K562 (cell line): Measurements from ENCODE around the gene CALHM4. TPM values are rescaled to one million over a fixed set of nuclear protein-coding genes. Genes with fewer than 3 reads are reported as not detected.

Experiments
- CEBPG ChIP-seq, 3 experiments: fragments of 200-800 bp in 1 of 3; sonication (Bioruptor generic) in 1 of 3; sonication (generic) in 1 of 3; formaldehyde crosslinking in 1 of 3; IDR thresholded peaks in 2 of 3; conservative IDR thresholded peaks in 1 of 3; 2 replicates each; pipeline versions ENCODE4 v1.6.1 to v1.8.0; 2016 to 2022; ENCODE audit warnings: missing compliant biosample characterization in 2 of 3, missing genetic modification characterization in 2 of 3, mild to moderate bottlenecking in 1 of 3, missing genetic modification reagents in 1 of 3
- CHD2 ChIP-seq: IDR thresholded peaks from 2 replicates; pipeline ENCODE4 v1.6.1; 2011; ENCODE audit warnings: low read depth, low read length
- DPF2 ChIP-seq: fragments of 450-650 bp; IDR thresholded peaks from 2 replicates; pipeline ENCODE4 v1.6.1; 2016
- FUS ChIP-seq: fragments of 200-400 bp; formaldehyde crosslinking; optimal IDR thresholded peaks from 2 replicates; pipeline ENCODE3; 2017; ENCODE audit warnings: low read depth, low read length
- HDGF ChIP-seq: fragments of 450-650 bp; IDR thresholded peaks from 2 replicates; pipeline ENCODE4 v1.6.1; 2016
- HNRNPLL ChIP-seq: fragments of 200-400 bp; formaldehyde crosslinking; IDR thresholded peaks from 2 replicates; pipeline ENCODE4 v1.6.1; 2017; ENCODE audit warnings: low read length, low read depth, mild to moderate bottlenecking; ENCODE audit not compliant: poor library complexity, severe bottlenecking
- MBD2 ChIP-seq: sonication (generic); IDR thresholded peaks from 2 replicates; pipeline ENCODE4 v1.6.1; 2016; ENCODE audit warnings: low read depth, borderline replicate concordance
- MXI1 ChIP-seq: IDR thresholded peaks from 2 replicates; pipeline ENCODE4 v1.6.1; 2011; ENCODE audit warnings: low read depth, mild to moderate bottlenecking, improper control_type of control experiment, low read length
- NONO ChIP-seq, 2 experiments: fragments of 200-400 bp in 1 of 2; fragments of 450-650 bp in 1 of 2; formaldehyde crosslinking in 1 of 2; IDR thresholded peaks; 2 replicates each; pipeline ENCODE4 v1.6.1; 2017; ENCODE audit warnings: low read depth in 2 of 2, mild to moderate bottlenecking in 2 of 2, moderate library complexity in 2 of 2, low read length in 1 of 2
- SIN3A ChIP-seq, 2 experiments: fragments of 150-350 bp in 1 of 2; IDR thresholded peaks; 2 replicates each; pipeline ENCODE4 v1.6.1; 2011 to 2016; ENCODE audit warnings: borderline replicate concordance in 2 of 2, low read depth in 2 of 2, low read length in 2 of 2, mild to moderate bottlenecking in 2 of 2, moderate library complexity in 2 of 2; ENCODE audit not compliant: control insufficient read depth in 1 of 2
- SREBF2 ChIP-seq: sonication (generic); formaldehyde crosslinking; IDR thresholded peaks from 2 replicates; pipeline ENCODE4 v1.4.0; 2020; ENCODE audit warnings: mild to moderate bottlenecking, missing genetic modification reagents
- SUPT5H ChIP-seq: fragments of 450-650 bp; IDR thresholded peaks from 2 replicates; pipeline ENCODE4 v1.6.1; 2016
- TAF7 ChIP-seq: fragments of 450-650 bp; IDR thresholded peaks from 2 replicates; pipeline ENCODE4 v1.6.1; 2016; ENCODE audit warnings: missing genetic modification characterization, missing compliant biosample characterization
- TCF7 ChIP-seq: sonication (generic); IDR thresholded peaks from 2 replicates; pipeline ENCODE4 v1.6.1; 2016; ENCODE audit warnings: antibody characterized with exemption, borderline replicate concordance
- TEAD1 ChIP-seq, 2 experiments: fragments of 450-650 bp in 1 of 2; sonication (generic) in 1 of 2; formaldehyde crosslinking; IDR thresholded peaks; 2 replicates each; pipeline versions ENCODE4 v1.4.0 to v1.8.0; 2020 to 2022; ENCODE audit warnings: mild to moderate bottlenecking in 2 of 2, missing genetic modification reagents in 1 of 2
- ZBTB7A ChIP-seq: IDR thresholded peaks from 2 replicates; pipeline ENCODE4 v1.6.1; 2011; ENCODE audit warnings: low read depth, mild to moderate bottlenecking, low read length, moderate library complexity, borderline replicate concordance; ENCODE audit not compliant: control insufficient read depth
- ZHX1 ChIP-seq: fragments of 150-350 bp; conservative IDR thresholded peaks from 2 replicates; pipeline ENCODE4 v1.6.1; 2014; ENCODE audit warnings: low read length
- polyA plus RNA-seq, 8 experiments: library from polyadenylated mRNA; depleted of rRNA in 4 of 8; stranded (reverse) in 5 of 8; unstranded in 3 of 8; fragments of >200 nt; fragmentation: Nextera tagmentation in 2 of 8; fragmentation: Illumina TruSeq in 1 of 8; extraction: Ambion mirVana in 2 of 8; extraction: Trizol in 1 of 8; gene quantifications; 2 replicates each; pipeline versions ENCODE4 v1.2.1 to v1.2.3, GENCODE V29; 2011 to 2014; ENCODE audit warnings: inconsistent platforms in 1 of 8, missing spikeins in 1 of 8
- total RNA-seq, 7 experiments: library from RNA; depleted of rRNA in 6 of 7; stranded (reverse); fragments of >200 nt in 6 of 7; fragmentation: Illumina TruSeq in 2 of 7; extraction: Trizol in 2 of 7; gene quantifications; 2 replicates each; pipeline versions ENCODE4 v1.2.1 to v1.2.3, GENCODE V29; 2011 to 2021; ENCODE audit warnings: low replicate concordance in 1 of 7
- TF ChIP-seq, protein P1 (sequence below): fragments of 450-650 bp; IDR thresholded peaks from 2 replicates; pipeline ENCODE4 v1.6.1; 2016; ENCODE audit warnings: antibody characterized with exemption
- TF ChIP-seq, protein P2 (sequence below): sonication (generic); formaldehyde crosslinking; IDR thresholded peaks from 2 replicates; pipeline ENCODE4 v1.8.1; 2023; ENCODE audit warnings: mild to moderate bottlenecking, missing genetic modification reagents, moderate library complexity
- TF ChIP-seq, protein P3 (sequence below): sonication (generic); formaldehyde crosslinking; IDR thresholded peaks from 2 replicates; pipeline ENCODE4 v1.8.0; 2022; ENCODE audit warnings: missing genetic modification reagents, mild to moderate bottlenecking, moderate library complexity, borderline replicate concordance

CALHM4 gene
- total and polyA plus RNA-seq, 9 of the 15 experiments (the other 6 are each of a cell fraction or from before 2014, with no cell fraction given) = not detected

GRCh38 chr6:116570856-116571682, 17.5 kb downstream of the CALHM4 start, which contains the start of gene RWDD1 (continued):
- peak; percentile 37; the same call in 1 of the 2 replicates for TF ChIP-seq ZHX1
- TF ChIP-seq HNRNPLL = peak; percentile 67
- TF ChIP-seq TAF7 (tag) = peak; percentile 79
- peak; percentile 26 to 43; a peak in 2 of 4 replicates for TF ChIP-seq TEAD1 (CRISPR knock-in tag; IDR thresholded peaks at IDR 0.05)
- peak; percentile 70; the same call in 1 of the 2 replicates for TF ChIP-seq CEBPG (CRISPR knock-in tag; IDR thresholded peaks at IDR 0.05)
- TF ChIP-seq CEBPG (tag; conservative IDR thresholded peaks at IDR 0.05 in 1 of 2, IDR thresholded peaks at IDR 0.05 in 1 of 2) = peak in 1 of 2 experiments; percentile 69; a peak in 2 of 4 replicates
- TF ChIP-seq SREBF2 (CRISPR knock-in tag) = no peak
- peak; percentile 77 to 94 for TF ChIP-seq SIN3A (IDR thresholded peaks at IDR 0.05; ENCODE audit: borderline replicate concordance in 2 of 2, control insufficient read depth in 1 of 2, low read depth in 2 of 2, low read length in 2 of 2)
- TF ChIP-seq NONO (IDR thresholded peaks at IDR 0.05; ENCODE audit: low read depth in 2 of 2, low read length in 1 of 2) = peak in 1 of 2 experiments; percentile 38; a peak in 1 of 4 replicates
- TF ChIP-seq SUPT5H = peak; percentile 94
- TF ChIP-seq FUS = peak; percentile 44
- TF ChIP-seq, protein P1, sequence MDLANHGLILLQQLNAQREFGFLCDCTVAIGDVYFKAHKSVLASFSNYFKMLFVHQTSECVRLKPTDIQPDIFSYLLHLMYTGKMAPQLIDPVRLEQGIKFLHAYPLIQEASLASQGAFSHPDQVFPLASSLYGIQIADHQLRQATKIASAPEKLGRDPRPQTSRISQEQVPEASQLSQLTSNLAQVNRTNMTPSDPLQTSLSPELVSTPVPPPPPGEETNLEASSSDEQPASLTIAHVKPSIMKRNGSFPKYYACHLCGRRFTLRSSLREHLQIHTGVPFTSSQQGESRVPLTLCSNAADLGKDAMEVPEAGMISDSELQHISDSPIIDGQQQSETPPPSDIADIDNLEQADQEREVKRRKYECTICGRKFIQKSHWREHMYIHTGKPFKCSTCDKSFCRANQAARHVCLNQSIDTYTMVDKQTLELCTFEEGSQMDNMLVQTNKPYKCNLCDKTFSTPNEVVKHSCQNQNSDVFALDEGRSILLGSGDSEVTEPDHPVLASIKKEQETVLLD = peak; percentile 17
- peak; percentile 12 for TF ChIP-seq MXI1
- TF ChIP-seq, protein P2, sequence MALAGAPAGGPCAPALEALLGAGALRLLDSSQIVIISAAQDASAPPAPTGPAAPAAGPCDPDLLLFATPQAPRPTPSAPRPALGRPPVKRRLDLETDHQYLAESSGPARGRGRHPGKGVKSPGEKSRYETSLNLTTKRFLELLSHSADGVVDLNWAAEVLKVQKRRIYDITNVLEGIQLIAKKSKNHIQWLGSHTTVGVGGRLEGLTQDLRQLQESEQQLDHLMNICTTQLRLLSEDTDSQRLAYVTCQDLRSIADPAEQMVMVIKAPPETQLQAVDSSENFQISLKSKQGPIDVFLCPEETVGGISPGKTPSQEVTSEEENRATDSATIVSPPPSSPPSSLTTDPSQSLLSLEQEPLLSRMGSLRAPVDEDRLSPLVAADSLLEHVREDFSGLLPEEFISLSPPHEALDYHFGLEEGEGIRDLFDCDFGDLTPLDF (CRISPR knock-in tag) = peak; percentile 87
- peak; percentile 96 for TF ChIP-seq MBD2
- TF ChIP-seq DPF2 = peak; percentile 22; the same call in 1 of the 2 replicates
- TF ChIP-seq ZBTB7A = peak; percentile 39; the same call in 1 of the 2 replicates
- TF ChIP-seq TCF7 = peak; percentile 30; the same call in 1 of the 2 replicates
- peak; percentile 76 for TF ChIP-seq CHD2
- TF ChIP-seq, protein P3, sequence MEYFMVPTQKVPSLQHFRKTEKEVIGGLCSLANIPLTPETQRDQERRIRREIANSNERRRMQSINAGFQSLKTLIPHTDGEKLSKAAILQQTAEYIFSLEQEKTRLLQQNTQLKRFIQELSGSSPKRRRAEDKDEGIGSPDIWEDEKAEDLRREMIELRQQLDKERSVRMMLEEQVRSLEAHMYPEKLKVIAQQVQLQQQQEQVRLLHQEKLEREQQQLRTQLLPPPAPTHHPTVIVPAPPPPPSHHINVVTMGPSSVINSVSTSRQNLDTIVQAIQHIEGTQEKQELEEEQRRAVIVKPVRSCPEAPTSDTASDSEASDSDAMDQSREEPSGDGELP (CRISPR knock-in tag) = peak; percentile 94
- TF ChIP-seq HDGF = no peak
